Breast epithelium (tissue), 3 donors: Measurements from ENCODE around the gene FOXC1.

Experiments
- POLR2A ChIP-seq: fragments of 450-650 bp; IDR thresholded peaks from one replicate; pipeline ENCODE4 v1.6.1; 2016; ENCODE audit warnings: antibody characterized with exemption, mild to moderate bottlenecking, moderate library complexity
- TF ChIP-seq, protein P1 (sequence below), 3 donors: fragments of 450-650 bp; IDR thresholded peaks; one replicate each; pipeline ENCODE4 v1.5.1; 2016 to 2017; ENCODE audit warnings: antibody characterized with exemption in 3 of 3, mild to moderate bottlenecking in 3 of 3, moderate library complexity in 3 of 3

DNA sequence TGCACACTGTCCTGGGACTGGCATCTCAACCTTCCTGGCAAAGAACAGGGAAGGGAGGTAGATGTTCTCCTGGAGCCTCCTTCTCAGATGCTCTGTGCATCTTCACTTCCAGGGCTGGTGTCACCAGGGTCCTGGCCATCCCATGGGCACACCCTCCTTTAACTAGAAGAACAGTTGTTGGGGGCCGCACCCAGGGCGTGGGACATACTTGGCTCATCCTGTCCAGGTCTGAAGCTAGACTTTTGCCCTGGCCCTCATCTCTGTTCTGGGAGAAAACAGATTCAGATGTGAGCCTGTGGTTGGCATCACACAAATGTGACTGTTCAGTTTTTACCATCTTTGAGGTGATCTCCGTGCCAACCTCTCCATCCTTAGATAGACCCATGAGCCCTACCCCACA is 41.6 kb downstream of the FOXC1 start:
- TF ChIP-seq, protein P1, sequence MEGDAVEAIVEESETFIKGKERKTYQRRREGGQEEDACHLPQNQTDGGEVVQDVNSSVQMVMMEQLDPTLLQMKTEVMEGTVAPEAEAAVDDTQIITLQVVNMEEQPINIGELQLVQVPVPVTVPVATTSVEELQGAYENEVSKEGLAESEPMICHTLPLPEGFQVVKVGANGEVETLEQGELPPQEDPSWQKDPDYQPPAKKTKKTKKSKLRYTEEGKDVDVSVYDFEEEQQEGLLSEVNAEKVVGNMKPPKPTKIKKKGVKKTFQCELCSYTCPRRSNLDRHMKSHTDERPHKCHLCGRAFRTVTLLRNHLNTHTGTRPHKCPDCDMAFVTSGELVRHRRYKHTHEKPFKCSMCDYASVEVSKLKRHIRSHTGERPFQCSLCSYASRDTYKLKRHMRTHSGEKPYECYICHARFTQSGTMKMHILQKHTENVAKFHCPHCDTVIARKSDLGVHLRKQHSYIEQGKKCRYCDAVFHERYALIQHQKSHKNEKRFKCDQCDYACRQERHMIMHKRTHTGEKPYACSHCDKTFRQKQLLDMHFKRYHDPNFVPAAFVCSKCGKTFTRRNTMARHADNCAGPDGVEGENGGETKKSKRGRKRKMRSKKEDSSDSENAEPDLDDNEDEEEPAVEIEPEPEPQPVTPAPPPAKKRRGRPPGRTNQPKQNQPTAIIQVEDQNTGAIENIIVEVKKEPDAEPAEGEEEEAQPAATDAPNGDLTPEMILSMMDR (IDR thresholded peaks at IDR 0.05): no peak
- no peak for TF ChIP-seq POLR2A
